ENCODE data around the gene MCC.

- TF ChIP-seq POLR2A (IDR thresholded peaks at IDR 0.05; ENCODE audit: low read depth, low read length), result no peak
- TF ChIP-seq POLR2AphosphoS5 (IDR thresholded peaks at IDR 0.05; ENCODE audit: low read depth, low read length), result no peak
- TF ChIP-seq SPI1 (IDR thresholded peaks at IDR 0.05; ENCODE audit: low read depth, low read length), result no peak
- TF ChIP-seq TAF1 (IDR thresholded peaks at IDR 0.05; ENCODE audit: low read depth, low read length), result no peak
- no peak for TF ChIP-seq POU2F2 (IDR thresholded peaks at IDR 0.05; ENCODE audit: low read depth, low read length)
These were observed 310.0 kb downstream of the MCC start for GRCh38 chr5:113178073-113178779.

Data from GM12891 (cell line).